GM12872 (cell line): ENCODE measurements around the gene PWWP2A.

Experiments
- CTCF ChIP-seq: IDR thresholded peaks from 3 replicates; pipeline ENCODE4 v1.5.1; 2011; ENCODE audit warnings: low read depth, mild to moderate bottlenecking, low read length, moderate library complexity; ENCODE audit not compliant: insufficient read depth

The PWWP2A gene

GRCh38 chr5:160082614-160083500 is 36.4 kb downstream of the PWWP2A start:
- TF ChIP-seq CTCF, result no peak

- no peak for TF ChIP-seq CTCF
Observed at GRCh38 chr5:160081495-160081894, 37.8 kb downstream of the PWWP2A start.

GRCh38 chr5:160079753-160080152 is 39.5 kb downstream of the PWWP2A start:
- no peak for TF ChIP-seq CTCF

- no peak for TF ChIP-seq CTCF
Observed at GRCh38 chr5:160076997-160077396, 42.3 kb downstream of the PWWP2A start.

GRCh38 chr5:160075073-160075472 is 44.2 kb downstream of the PWWP2A start:
- no peak for TF ChIP-seq CTCF

GRCh38 chr5:160071916-160072315 is 47.3 kb downstream of the PWWP2A start:
- TF ChIP-seq CTCF, result no peak

- no peak for TF ChIP-seq CTCF
Observed at GRCh38 chr5:160071516-160071915, 47.7 kb downstream of the PWWP2A start.
